A673 (cell line): ENCODE results near the gene NTNG2. TPM values are rescaled to one million over a fixed set of nuclear protein-coding genes. Genes with fewer than 3 reads are reported as not detected.

Experiments
- BruUV-seq: library from RNA; stranded (reverse); fragments of 400-500 nt; replicated peaks from 2 replicates; lab custom pipeline; 2021; lab: Mats Ljungman, UMichigan
- CTCF ChIA-PET: fragments of 300-600 bp; sonication (Branson Sonifier 250); formaldehyde crosslinking; loops from one replicate; lab custom pipeline; 2022; ENCODE audit warnings: antibody characterized with exemption; lab: Charles Lee
- POLR2A ChIA-PET: fragments of 300-600 bp; sonication (Branson Sonifier 250); formaldehyde crosslinking; loops from one replicate; lab custom pipeline; 2022; ENCODE audit warnings: antibody characterized with exemption; ENCODE audit not compliant: low non-redundant PET; lab: Charles Lee
- DNase-seq: peaks from one replicate; pipeline ENCODE4 v3.0.0-alpha.2; 2015; ENCODE audit warnings: low spot score
- H3K27ac ChIP-seq: fragments of 200-600 bp; sonication (generic); 2 replicates; pipeline ENCODE4 v1.5.1; 2016; ENCODE audit warnings: mixed run types, low read depth, mild to moderate bottlenecking, mixed read lengths, antibody characterized with exemption, low read length; ENCODE audit not compliant: poor library complexity, severe bottlenecking
- H3K27me3 ChIP-seq: fragments of 200-600 bp; sonication (generic); replicated peaks from 2 replicates; pipeline ENCODE4 v1.6.1; 2017; ENCODE audit warnings: mixed run types, low read depth, mild to moderate bottlenecking, mixed read lengths, antibody characterized with exemption, low read length; ENCODE audit not compliant: insufficient read depth, poor library complexity
- H3K36me3 ChIP-seq: fragments of 200-600 bp; sonication (generic); 2 replicates; pipeline ENCODE4 v1.6.1; 2016; ENCODE audit warnings: mixed run types, mild to moderate bottlenecking, mixed read lengths, antibody characterized with exemption, low read length; ENCODE audit not compliant: insufficient read depth, poor library complexity, severe bottlenecking
- H3K4me1 ChIP-seq: fragments of 200-600 bp; sonication (generic); 2 replicates; pipeline ENCODE4 v1.6.1; 2017; ENCODE audit warnings: mixed run types, mild to moderate bottlenecking, mixed read lengths, antibody characterized with exemption, low read length; ENCODE audit not compliant: insufficient read depth, poor library complexity, severe bottlenecking
- H3K4me3 ChIP-seq: fragments of 200-600 bp; sonication (generic); 2 replicates; pipeline ENCODE4 v1.5.1; 2016; ENCODE audit warnings: low read depth, mixed run types, mild to moderate bottlenecking, mixed read lengths, low read length; ENCODE audit not compliant: poor library complexity, severe bottlenecking
- H3K9me3 ChIP-seq: fragments of 200-600 bp; sonication (generic); 2 replicates; pipeline ENCODE4 v1.6.1; 2016; ENCODE audit warnings: mixed run types, low read depth, mild to moderate bottlenecking, mixed read lengths, antibody characterized with exemption, low read length; ENCODE audit not compliant: poor library complexity, severe bottlenecking
- CTCF ChIP-seq: fragments of 300-800, 200-600 bp; sonication (generic); conservative IDR thresholded peaks from 2 replicates; pipeline ENCODE4 v1.5.1; 2017; ENCODE audit warnings: low read depth, mild to moderate bottlenecking, antibody characterized with exemption, low read length, moderate library complexity, mixed read lengths
- EZH2 ChIP-seq: fragments of 200-600 bp; sonication (generic); IDR thresholded peaks from 2 replicates; pipeline ENCODE4 v1.6.1; 2017; ENCODE audit warnings: borderline replicate concordance, low read depth, mild to moderate bottlenecking, mixed read lengths, antibody characterized with exemption, low read length; ENCODE audit not compliant: poor library complexity, severe bottlenecking
- intact Hi-C: fragments of 100-400 bp; cut with micrococcal nuclease; formaldehyde crosslinking; loops from one replicate; pipeline ENCODE4 v1.10.0; 2022; ENCODE audit not compliant: unreplicated experiment
- total RNA-seq: library from RNA; stranded (reverse); gene quantifications from 2 replicates; pipeline ENCODE4 v1.2.3, GENCODE V29; 2021

Gene NTNG2
- total RNA-seq, 1 experiment from 2014 or later = 1.5 TPM

- Histone ChIP-seq H3K4me3 (no peak overlapping the region), H3K36me3 (no peaks in the 10 kb centered on the region), H3K27me3 (no peaks in the 10 kb centered on the region), H3K9me3 (no peaks in the 10 kb centered on the region), H3K4me1 (peaks cover 59% of the 10 kb centered on the region), H3K27ac (no peak overlapping the region)
- intact Hi-C loops = loop anchor here (5.0 kb wide), 1 partner anchor 49 kb away; no protein-coding TSS in a partner anchor
- DNase-seq = no peak
- TF ChIP-seq EZH2 = no peak
- no peak for TF ChIP-seq CTCF
- no TSS peak for BruUV-seq
- ChIA-PET CTCF (interaction anchor here (1.0 kb wide), 1 partner anchor 53 kb away, joined by 5 read pairs; no protein-coding TSS in a partner anchor), POLR2A (no interaction called here)
Observed at GRCh38 chr9:132183134-132183533, 21.3 kb downstream of the NTNG2 start.

GRCh38 chr9:132183715-132184114, 21.9 kb downstream of the NTNG2 start:
- no peak overlapping the region for H3K27ac ChIP-seq
- H3K4me1 ChIP-seq = peaks cover 59% of the 10 kb centered on the region
- no peak overlapping the region for H3K4me3 ChIP-seq
- no peak for DNase-seq
- BruUV-seq = no TSS peak
- intact Hi-C loops = loop anchor here (5.0 kb wide), 1 partner anchor 49 kb away; no protein-coding TSS in a partner anchor
- no peaks in the 10 kb centered on the region for H3K27me3 ChIP-seq
- no peaks in the 10 kb centered on the region for H3K9me3 ChIP-seq
- TF ChIP-seq CTCF (no peak), EZH2 (no peak)
- H3K36me3 ChIP-seq = no peaks in the 10 kb centered on the region
- POLR2A ChIA-PET = no interaction called here
- CTCF ChIA-PET = no interaction called here

- no peaks in the 10 kb centered on the region for H3K9me3 ChIP-seq
- no TSS peak for BruUV-seq
- POLR2A ChIA-PET = interaction anchor here (0.9 kb wide), 1 partner anchor 223 kb away, joined by 6 read pairs; no protein-coding TSS in a partner anchor
- no peaks in the 10 kb centered on the region for H3K27me3 ChIP-seq
- no peak overlapping the region for H3K4me3 ChIP-seq
- TF ChIP-seq CTCF (no peak), EZH2 (no peak)
- no peak for DNase-seq
- no peak overlapping the region for H3K27ac ChIP-seq
- H3K36me3 ChIP-seq = no peaks in the 10 kb centered on the region
- peaks cover 59% of the 10 kb centered on the region for H3K4me1 ChIP-seq
- CTCF ChIA-PET = no interaction called here
- intact Hi-C loops = loop anchor here (5.0 kb wide), 1 partner anchor 48 kb away; no protein-coding TSS in a partner anchor
Observed at GRCh38 chr9:132184124-132184523, 22.3 kb downstream of the NTNG2 start.
